Activated naive CD4-positive, alpha-beta T cell treated with anti-CD3 and anti-CD28 coated beads, Interleukin-2, amount 10 ng/mL, durations not matched to agents 7 days and 5 days (primary cell): ENCODE data around the gene NDUFAF5.

Experiments
- CTCF ChIA-PET: fragments of 350-600 bp; sonication (Branson Sonifier 250); formaldehyde crosslinking; loops from one replicate; lab custom pipeline; 2021; ENCODE audit warnings: antibody characterized with exemption; lab: Charles Lee
- DNase-seq: peaks from one replicate; pipeline ENCODE4 v3.0.0-alpha.2; 2020
- H3K27ac Mint-ChIP-seq: one replicate; pipeline ENCODE4 v1.8.0; 2021; ENCODE audit warnings: mild to moderate bottlenecking, moderate library complexity, mixed read lengths
- H3K27me3 Mint-ChIP-seq: one replicate; pipeline ENCODE4 v1.8.0; 2021; ENCODE audit warnings: mild to moderate bottlenecking, mixed read lengths
- H3K36me3 Mint-ChIP-seq: one replicate; pipeline ENCODE4 v1.8.0; 2021; ENCODE audit warnings: mixed read lengths
- H3K4me1 Mint-ChIP-seq: one replicate; pipeline ENCODE4 v1.8.0; 2021; ENCODE audit warnings: mixed read lengths
- H3K4me3 Mint-ChIP-seq: one replicate; pipeline ENCODE4 v1.8.0; 2021; ENCODE audit warnings: mild to moderate bottlenecking, moderate library complexity, mixed read lengths
- H3K9me3 Mint-ChIP-seq: one replicate; pipeline ENCODE4 v1.8.0; 2021; ENCODE audit warnings: mixed read lengths

Gene NDUFAF5

DNA sequence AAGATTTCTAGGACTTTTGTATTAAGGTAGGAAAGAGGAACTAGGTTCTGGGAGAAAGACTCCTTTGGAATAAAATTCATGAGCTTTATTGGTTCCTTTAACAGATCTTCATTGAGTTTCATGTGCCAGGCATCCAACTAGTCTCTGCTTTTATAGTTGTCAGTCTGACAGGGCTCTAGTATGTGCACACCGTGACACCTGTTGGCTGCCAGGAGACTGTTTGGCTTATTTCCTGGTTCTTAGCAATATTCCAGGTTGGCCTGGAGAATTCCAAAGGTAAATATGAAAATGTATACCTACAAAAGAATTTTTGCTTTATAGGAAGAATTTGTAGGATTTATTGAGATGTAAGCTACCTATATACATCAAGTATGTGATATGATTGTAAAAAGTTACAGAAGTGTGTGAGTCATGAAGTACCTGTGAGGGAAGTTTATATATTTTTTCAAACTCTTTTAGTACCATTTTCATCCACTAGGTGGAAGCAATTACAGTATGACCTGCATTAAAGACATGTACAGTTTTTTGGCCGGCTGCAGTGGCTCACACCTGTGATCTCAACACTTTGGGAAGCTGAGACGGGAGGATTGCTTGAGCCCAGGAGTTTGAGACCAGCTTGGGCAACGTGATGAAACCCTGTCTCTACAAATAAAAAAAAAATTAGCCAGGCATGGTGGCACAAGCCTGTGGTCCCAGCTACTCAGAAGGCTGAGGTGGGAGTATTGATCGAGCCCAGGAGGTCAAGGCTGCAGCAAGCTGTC lies 35.2 kb downstream of the NDUFAF5 start:
- Mint-ChIP-seq H3K27me3 (no peaks in the 10 kb centered on the region), H3K4me3 (no peak overlapping the region), H3K27ac (no peak overlapping the region), H3K4me1 (no peaks in the 10 kb centered on the region), H3K36me3 (peaks cover 17% of the 10 kb centered on the region), H3K9me3 (no peaks in the 10 kb centered on the region)
- DNase-seq, result peak; percentile 23
- CTCF ChIA-PET, result interaction anchor here (0.7 to 1.7 kb wide), 6 partner anchors 16 to 290 kb away, joined by 3 to 6 read pairs (median 4); no protein-coding TSS in a partner anchor

DNA sequence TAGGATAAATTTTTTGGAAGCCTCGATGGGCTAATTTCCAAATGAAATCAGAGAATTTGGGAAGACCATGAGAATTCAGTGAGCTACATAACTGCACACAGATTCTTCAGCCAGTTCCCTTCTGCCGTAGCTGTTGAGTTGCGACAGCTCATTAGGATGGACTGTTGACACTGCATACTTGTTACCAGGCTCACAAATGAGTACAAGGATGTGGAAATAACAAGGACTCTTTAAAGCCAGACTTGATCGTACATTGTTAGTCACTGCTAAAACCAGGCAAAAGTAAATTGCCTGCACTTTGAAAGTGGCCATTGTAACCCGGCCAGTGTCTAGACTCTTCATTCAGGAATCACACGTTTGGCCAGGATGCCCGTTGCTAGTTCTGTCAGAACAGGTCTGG lies 37.0 kb downstream of the NDUFAF5 start:
- H3K36me3 Mint-ChIP-seq, result peaks cover 9% of the 10 kb centered on the region
- no peaks in the 10 kb centered on the region for H3K4me1 Mint-ChIP-seq
- CTCF ChIA-PET, result interaction anchor here (1.5 kb wide), 1 partner anchor 235 kb away, joined by 4 read pairs; no protein-coding TSS in a partner anchor
- no peaks in the 10 kb centered on the region for H3K27me3 Mint-ChIP-seq
- H3K9me3 Mint-ChIP-seq, result no peaks in the 10 kb centered on the region
- H3K4me3 Mint-ChIP-seq, result no peak overlapping the region
- H3K27ac Mint-ChIP-seq, result no peak overlapping the region
- no peak for DNase-seq

DNA sequence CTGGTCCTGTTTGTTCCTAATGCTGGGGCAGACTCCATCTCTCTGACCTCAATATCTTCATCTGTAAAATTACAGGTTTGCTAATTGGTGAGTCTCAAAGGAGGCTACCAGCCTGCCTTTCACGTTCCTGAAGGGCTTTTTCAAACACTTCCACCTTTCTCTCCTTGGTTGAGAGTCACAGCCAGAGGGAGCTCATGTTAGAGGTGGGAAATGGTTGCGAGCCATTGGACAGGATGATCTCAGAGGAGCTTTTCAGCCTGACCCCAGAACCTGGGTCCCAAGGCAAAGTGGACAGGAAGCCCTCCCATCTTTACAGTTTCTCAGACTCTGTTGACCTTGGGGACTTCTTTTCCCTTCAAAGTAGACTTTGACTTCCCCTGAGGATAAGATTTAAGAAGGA lies 37.6 kb downstream of the NDUFAF5 start:
- H3K27me3 Mint-ChIP-seq, result no peaks in the 10 kb centered on the region
- no peaks in the 10 kb centered on the region for H3K9me3 Mint-ChIP-seq
- CTCF ChIA-PET, result interaction anchor here (1.5 kb wide), 1 partner anchor 234 kb away, joined by 4 read pairs; no protein-coding TSS in a partner anchor
- no peak overlapping the region for H3K4me3 Mint-ChIP-seq
- H3K4me1 Mint-ChIP-seq, result no peaks in the 10 kb centered on the region
- DNase-seq, result no peak
- H3K36me3 Mint-ChIP-seq, result peaks cover 8% of the 10 kb centered on the region
- no peak overlapping the region for H3K27ac Mint-ChIP-seq

DNA sequence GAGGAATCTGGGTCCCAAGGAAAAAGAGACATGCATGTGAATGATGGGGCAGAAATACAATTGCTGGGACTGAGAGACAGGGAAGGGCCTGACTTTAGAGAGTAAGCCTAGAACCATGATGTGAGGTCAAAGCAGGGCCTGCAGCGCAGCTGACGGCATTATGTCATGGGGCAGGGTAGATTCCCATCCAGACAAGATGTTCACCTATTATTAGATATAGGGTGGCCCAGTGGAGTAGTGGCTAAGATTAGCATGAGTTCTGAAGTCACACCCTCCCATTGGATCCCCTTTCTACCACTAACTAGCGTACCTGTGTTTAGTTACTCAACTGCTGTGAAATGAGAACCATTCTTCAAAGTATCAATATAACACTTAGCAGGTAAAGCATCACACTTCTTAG lies 39.6 kb downstream of the NDUFAF5 start:
- H3K27ac Mint-ChIP-seq, result no peak overlapping the region
- no peaks in the 10 kb centered on the region for H3K4me1 Mint-ChIP-seq
- H3K9me3 Mint-ChIP-seq, result no peaks in the 10 kb centered on the region
- DNase-seq, result no peak
- CTCF ChIA-PET, result no interaction called here
- H3K36me3 Mint-ChIP-seq, result peaks cover 4% of the 10 kb centered on the region
- peaks cover 7% of the 10 kb centered on the region for H3K27me3 Mint-ChIP-seq
- no peak overlapping the region for H3K4me3 Mint-ChIP-seq

DNA sequence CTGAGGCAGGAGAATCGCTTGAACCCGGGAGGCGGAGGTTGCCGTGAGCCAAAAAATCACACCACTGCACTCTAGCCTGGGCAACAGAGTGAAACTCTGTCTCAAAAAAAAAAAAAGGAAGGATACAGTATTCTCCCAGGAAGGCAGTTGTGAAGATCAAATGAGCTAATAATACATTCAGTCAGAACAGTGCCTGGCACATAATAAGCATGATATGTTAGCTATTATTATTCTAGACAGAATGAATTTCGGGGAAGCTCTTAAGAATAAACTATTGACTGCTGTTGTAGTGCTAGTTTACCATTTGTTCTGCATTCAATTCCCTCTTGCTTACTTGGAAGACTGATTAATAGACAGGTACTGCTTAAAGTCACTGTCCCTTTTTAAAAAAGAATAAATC lies 40.6 kb downstream of the NDUFAF5 start:
- Mint-ChIP-seq H3K9me3 (no peaks in the 10 kb centered on the region), H3K4me1 (no peaks in the 10 kb centered on the region), H3K27ac (no peak overlapping the region), H3K4me3 (no peak overlapping the region), H3K27me3 (peaks cover 11% of the 10 kb centered on the region), H3K36me3 (peaks cover 2% of the 10 kb centered on the region)
- no peak for DNase-seq
- CTCF ChIA-PET, result interaction anchor here (0.6 kb wide), 1 partner anchor 499 kb away, joined by 3 read pairs; no protein-coding TSS in a partner anchor

DNA sequence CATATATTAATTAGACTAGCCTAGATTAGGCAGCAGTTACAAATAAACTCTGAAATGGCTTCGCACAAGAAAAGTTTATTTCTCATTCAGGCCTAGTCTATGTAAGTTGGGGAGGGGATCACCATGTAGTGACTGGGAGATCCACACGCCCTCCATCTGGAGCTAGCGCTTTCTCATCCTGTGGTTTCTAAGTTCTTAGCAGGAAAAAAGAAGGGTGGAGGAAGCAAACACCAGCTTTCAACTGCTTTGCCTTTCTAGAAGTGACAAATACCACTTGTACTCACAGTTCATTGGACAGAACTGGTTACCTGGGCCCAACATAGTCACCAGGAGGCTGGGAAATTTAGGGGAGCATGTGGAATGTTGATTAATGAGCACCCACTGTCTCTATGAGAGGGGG lies 46.6 kb downstream of the NDUFAF5 start:
- Mint-ChIP-seq H3K27me3 (peaks cover 16% of the 10 kb centered on the region), H3K27ac (no peak overlapping the region), H3K4me1 (no peaks in the 10 kb centered on the region), H3K9me3 (no peaks in the 10 kb centered on the region), H3K36me3 (no peaks in the 10 kb centered on the region), H3K4me3 (no peak overlapping the region)
- CTCF ChIA-PET, result no interaction called here
- no peak for DNase-seq

DNA sequence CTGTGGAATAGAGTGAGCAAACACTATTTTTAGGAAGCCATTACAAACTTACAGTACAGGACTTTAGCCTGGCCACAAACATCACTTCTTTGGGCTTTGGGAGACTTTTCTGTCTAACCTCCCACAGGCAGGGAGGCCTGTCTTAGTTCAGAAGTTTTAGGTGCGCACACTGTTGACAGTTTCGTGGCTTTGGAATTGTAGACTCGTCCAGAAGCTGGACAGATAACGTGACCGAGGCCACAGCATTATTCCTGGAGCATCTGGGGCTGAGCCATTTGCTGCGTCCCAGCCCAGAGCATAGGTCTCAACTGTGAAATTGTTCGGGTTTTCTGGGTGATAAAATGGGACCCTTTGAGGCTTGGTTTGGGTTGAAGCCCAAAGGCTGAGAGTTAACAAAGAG lies 53.8 kb downstream of the NDUFAF5 start:
- Mint-ChIP-seq H3K4me3 (no peak overlapping the region), H3K36me3 (no peaks in the 10 kb centered on the region), H3K27me3 (peaks cover 13% of the 10 kb centered on the region), H3K27ac (no peak overlapping the region), H3K4me1 (no peaks in the 10 kb centered on the region), H3K9me3 (no peaks in the 10 kb centered on the region)
- CTCF ChIA-PET, result no interaction called here
- DNase-seq, result no peak

DNA sequence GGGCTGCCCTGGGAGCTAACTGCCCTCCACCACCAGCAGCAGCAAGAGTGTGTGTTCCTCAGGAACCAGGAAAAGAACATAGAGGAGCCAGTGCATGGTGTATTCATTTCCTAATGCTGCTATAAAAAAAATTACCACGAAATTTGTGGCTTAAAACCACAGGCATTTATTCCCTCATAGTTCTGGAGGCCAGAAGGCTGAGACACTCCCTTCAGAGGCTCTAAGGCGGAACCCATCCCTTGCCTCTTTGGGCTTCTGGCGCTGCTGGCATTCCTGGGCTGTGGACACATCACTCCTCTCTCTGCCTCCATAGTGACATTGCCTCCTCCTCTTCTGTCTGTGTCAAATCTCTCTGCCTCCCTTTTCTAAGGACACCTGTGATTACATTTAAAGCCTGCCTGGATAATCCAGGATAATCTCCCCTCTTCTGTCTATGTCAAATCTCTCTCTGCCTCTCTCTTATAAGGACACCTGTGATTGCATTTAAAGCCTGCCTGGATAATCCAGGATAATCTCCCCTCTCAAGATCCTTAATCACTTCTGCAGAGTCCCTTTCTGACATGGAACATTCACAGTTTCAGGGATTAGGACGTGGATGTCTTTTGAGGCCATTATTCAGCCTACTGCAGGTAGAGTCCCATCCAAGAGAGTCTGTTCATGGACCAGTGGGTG lies 54.7 kb downstream of the NDUFAF5 start:
- Mint-ChIP-seq H3K27ac (no peak overlapping the region), H3K36me3 (no peaks in the 10 kb centered on the region), H3K9me3 (no peaks in the 10 kb centered on the region), H3K4me3 (no peak overlapping the region), H3K27me3 (peaks cover 13% of the 10 kb centered on the region), H3K4me1 (no peaks in the 10 kb centered on the region)
- DNase-seq, result no peak
- CTCF ChIA-PET, result no interaction called here

DNA sequence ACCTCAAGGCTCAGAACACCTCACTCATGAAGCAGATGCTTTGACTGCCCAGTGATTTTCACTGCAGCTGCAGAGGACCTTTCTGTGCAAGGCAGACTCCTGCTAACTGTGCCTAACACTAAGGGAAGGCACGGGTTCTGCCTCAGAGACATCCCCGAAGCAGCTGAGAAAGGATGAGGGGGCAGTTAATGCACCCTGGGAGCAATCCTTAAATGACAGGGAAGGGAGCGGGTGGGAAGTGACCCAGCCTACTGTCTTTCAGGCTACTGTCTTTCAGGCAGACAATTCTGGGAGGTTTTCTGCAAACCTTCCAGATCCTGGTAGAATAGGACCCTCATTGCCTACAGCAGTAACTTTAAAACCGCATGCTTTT lies 55.3 kb downstream of the NDUFAF5 start:
- Mint-ChIP-seq H3K4me1 (no peaks in the 10 kb centered on the region), H3K27me3 (peaks cover 13% of the 10 kb centered on the region), H3K27ac (no peak overlapping the region), H3K36me3 (no peaks in the 10 kb centered on the region), H3K9me3 (no peaks in the 10 kb centered on the region), H3K4me3 (no peak overlapping the region)
- DNase-seq, result no peak
- CTCF ChIA-PET, result no interaction called here

DNA sequence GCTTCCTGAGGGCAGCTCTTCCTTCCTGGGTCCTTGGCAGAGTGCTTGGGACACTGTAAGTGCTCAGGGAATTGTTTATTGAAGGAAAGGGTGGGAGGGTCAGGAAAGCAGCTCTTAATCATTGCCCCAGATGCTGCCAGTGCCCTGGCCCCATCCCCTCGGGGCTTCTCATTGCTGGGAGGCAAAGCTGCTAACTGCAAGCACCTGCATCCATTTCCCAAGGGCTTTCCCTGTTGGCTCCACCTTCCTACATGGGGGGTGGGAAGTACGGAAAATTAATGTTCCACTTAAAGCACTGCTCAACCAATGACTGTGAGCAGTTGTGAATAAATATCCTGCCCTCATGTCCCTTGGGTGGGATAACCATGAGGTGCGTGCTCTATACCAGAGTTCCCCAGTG lies 56.4 kb downstream of the NDUFAF5 start:
- Mint-ChIP-seq H3K27ac (no peak overlapping the region), H3K4me1 (no peaks in the 10 kb centered on the region), H3K4me3 (no peak overlapping the region), H3K36me3 (no peaks in the 10 kb centered on the region), H3K27me3 (peaks cover 8% of the 10 kb centered on the region), H3K9me3 (no peaks in the 10 kb centered on the region)
- CTCF ChIA-PET, result no interaction called here
- DNase-seq, result no peak

DNA sequence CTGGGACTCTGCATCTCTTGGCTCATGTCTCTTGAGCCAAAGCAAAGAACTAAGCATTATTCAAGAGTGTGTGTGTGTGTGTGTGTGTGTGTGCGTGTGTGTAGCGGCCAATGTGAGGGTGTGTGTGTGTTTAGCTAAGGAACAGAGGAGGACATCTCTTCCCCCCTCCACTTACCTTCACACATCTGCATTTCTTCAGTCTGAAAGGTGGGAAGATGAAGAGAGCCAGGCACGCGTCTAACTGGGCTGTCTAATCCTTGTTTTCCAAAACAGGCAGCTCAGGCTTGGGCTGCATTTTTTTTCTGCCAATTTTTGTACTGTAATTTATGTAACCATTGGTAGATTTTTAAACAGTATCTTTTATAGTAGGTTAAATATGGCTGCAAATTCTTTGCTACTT lies 59.5 kb downstream of the NDUFAF5 start:
- H3K36me3 Mint-ChIP-seq, result no peaks in the 10 kb centered on the region
- H3K27ac Mint-ChIP-seq, result no peak overlapping the region
- H3K9me3 Mint-ChIP-seq, result no peaks in the 10 kb centered on the region
- H3K4me1 Mint-ChIP-seq, result no peaks in the 10 kb centered on the region
- no peak overlapping the region for H3K4me3 Mint-ChIP-seq
- no peak for DNase-seq
- CTCF ChIA-PET, result no interaction called here
- peaks cover 2% of the 10 kb centered on the region for H3K27me3 Mint-ChIP-seq

DNA sequence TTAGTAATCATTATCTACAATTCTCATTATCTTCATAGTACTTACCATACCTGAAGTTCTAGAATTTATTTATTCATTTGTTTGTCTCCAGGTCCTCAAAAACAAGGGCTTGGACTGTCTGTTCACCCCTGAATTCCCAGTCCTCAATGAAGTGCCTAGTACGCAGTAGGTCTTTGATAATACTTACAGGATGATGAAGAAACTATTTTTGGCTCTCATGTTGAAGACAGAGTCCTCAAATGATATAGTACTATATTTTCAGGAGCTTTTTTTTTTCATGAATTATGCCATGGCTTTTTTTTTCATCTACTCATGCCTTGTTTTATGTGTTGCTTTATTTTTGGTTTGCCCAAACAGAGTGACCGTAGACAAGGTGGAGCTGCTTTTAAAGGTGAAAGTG lies 66.5 kb downstream of the NDUFAF5 start:
- H3K27ac Mint-ChIP-seq, result no peak overlapping the region
- H3K27me3 Mint-ChIP-seq, result peaks cover 4% of the 10 kb centered on the region
- no peaks in the 10 kb centered on the region for H3K36me3 Mint-ChIP-seq
- H3K4me3 Mint-ChIP-seq, result no peak overlapping the region
- no peak for DNase-seq
- H3K4me1 Mint-ChIP-seq, result no peaks in the 10 kb centered on the region
- H3K9me3 Mint-ChIP-seq, result no peaks in the 10 kb centered on the region
- CTCF ChIA-PET, result no interaction called here

DNA sequence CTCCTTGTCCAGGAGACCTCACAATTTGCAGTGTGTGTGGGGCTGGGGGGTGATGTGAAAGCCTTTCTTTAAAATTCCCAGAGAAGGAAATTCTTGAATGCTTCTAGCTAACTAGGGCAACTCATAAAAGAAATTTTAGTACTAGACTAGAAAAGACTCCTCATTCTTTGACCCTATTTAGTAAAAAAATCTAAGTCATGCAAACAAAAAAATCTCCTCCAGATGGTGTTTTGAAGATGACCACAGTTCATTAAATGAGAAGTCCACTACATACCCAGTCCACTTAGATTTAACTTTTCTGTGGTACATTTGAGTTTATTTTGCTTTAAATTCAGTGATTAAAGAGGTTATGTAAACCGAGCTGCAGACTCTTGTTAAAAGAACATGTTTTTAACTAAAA lies 67.5 kb downstream of the NDUFAF5 start:
- no peak for DNase-seq
- CTCF ChIA-PET, result no interaction called here
- Mint-ChIP-seq H3K9me3 (no peaks in the 10 kb centered on the region), H3K4me3 (no peak overlapping the region), H3K36me3 (no peaks in the 10 kb centered on the region), H3K27me3 (peaks cover 4% of the 10 kb centered on the region), H3K27ac (no peak overlapping the region), H3K4me1 (no peaks in the 10 kb centered on the region)

DNA sequence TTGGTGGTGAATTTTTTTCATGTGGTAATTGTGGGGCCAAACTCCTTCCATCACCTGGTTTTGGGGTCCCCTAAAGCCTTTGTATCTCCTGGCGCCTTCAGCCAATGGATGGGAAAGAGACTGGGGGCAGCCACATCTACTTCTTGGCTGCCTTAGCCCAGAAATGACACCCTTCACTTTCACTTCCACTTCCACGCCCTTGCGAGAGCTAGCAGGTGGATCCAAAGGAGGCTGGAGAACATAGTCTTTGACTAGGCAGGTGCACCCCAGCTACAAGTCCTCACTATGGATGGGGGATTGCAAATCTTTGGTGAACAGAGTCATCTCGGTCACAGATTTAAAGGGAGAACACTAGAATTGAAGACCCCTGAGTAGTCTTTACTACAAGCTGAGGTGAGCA lies 70.8 kb downstream of the NDUFAF5 start:
- H3K4me1 Mint-ChIP-seq, result no peaks in the 10 kb centered on the region
- no peaks in the 10 kb centered on the region for H3K9me3 Mint-ChIP-seq
- DNase-seq, result no peak
- H3K4me3 Mint-ChIP-seq, result no peak overlapping the region
- H3K27me3 Mint-ChIP-seq, result peaks cover 4% of the 10 kb centered on the region
- CTCF ChIA-PET, result no interaction called here
- H3K36me3 Mint-ChIP-seq, result no peaks in the 10 kb centered on the region
- H3K27ac Mint-ChIP-seq, result no peak overlapping the region

DNA sequence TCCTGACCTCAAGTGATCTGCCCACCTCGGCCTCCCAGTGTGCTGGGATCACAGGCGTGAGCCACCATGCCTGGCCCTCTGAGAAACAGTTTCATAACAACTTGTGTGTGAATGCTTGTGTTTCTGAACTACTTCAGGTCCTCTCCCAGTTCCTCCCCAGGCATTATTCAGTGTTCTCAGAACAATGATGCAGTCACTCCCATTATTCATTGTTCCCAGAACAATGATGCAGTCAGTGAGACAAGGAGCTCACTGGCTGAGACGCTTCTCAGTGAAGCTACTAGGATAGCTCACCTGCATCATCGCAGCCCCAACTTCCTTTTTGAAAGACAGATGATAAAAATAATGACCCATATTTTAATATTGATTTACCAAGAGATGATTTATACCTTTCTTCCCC lies 71.5 kb downstream of the NDUFAF5 start:
- CTCF ChIA-PET, result no interaction called here
- no peak overlapping the region for H3K4me3 Mint-ChIP-seq
- no peaks in the 10 kb centered on the region for H3K4me1 Mint-ChIP-seq
- no peak for DNase-seq
- no peak overlapping the region for H3K27ac Mint-ChIP-seq
- H3K27me3 Mint-ChIP-seq, result peaks cover 4% of the 10 kb centered on the region
- no peaks in the 10 kb centered on the region for H3K9me3 Mint-ChIP-seq
- no peaks in the 10 kb centered on the region for H3K36me3 Mint-ChIP-seq
